NCI-H1436 (cell line): ENCODE data around the gene MT1B.

ENCODE experiments used
- DNase-seq: peaks from one replicate; lab custom pipeline; 2025; lab: John Stamatoyannopoulos, UW

The MT1B gene

GRCh38 chr16:56684926-56685590 lies 33.4 kb downstream of the MT1B start:
- no peak for DNase-seq

- no peak for DNase-seq
These were observed 35.1 kb downstream of the MT1B start for GRCh38 chr16:56686758-56687157.

- DNase-seq = no peak
These were observed 37.1 kb downstream of the MT1B start for GRCh38 chr16:56688762-56689161.

- no peak for DNase-seq
These were observed 37.5 kb downstream of the MT1B start for GRCh38 chr16:56689171-56689570.

GRCh38 chr16:56690420-56691122 lies 38.9 kb downstream of the MT1B start:
- no peak for DNase-seq

GRCh38 chr16:56691885-56692284 lies 40.2 kb downstream of the MT1B start:
- DNase-seq = no peak

- no peak for DNase-seq
These were observed 43.6 kb downstream of the MT1B start for GRCh38 chr16:56695246-56695645.

- no peak for DNase-seq
These were observed 45.9 kb downstream of the MT1B start for GRCh38 chr16:56697456-56698155.

GRCh38 chr16:56700195-56700594 lies 48.5 kb downstream of the MT1B start:
- no peak for DNase-seq

- DNase-seq = no peak
These were observed 48.9 kb downstream of the MT1B start for GRCh38 chr16:56700631-56701030.

GRCh38 chr16:56701534-56701933 lies 49.8 kb downstream of the MT1B start:
- DNase-seq = no peak
